H1 (cell line): ENCODE data around the gene PJA1. TPM values are rescaled to one million over a fixed set of nuclear protein-coding genes. Genes with fewer than 3 reads are reported as not detected.

Experiments used
- CTCF ChIA-PET: fragments of 300-600 bp; sonication (Branson Sonifier 250); formaldehyde crosslinking; loops from one replicate; lab custom pipeline; 2021; ENCODE audit not compliant: partially characterized antibody; lab: Charles Lee
- POLR2A ChIA-PET: fragments of 300-600 bp; sonication (Branson Sonifier 250); formaldehyde crosslinking; loops from one replicate; lab custom pipeline; 2021; ENCODE audit warnings: inconsistent platforms; ENCODE audit not compliant: partially characterized antibody; lab: Charles Lee
- DNase-seq, 2 experiments: peaks; one replicate each; pipeline versions ENCODE4 v3.0.0 to v3.0.0-alpha.2; 2010 to 2022; ENCODE audit warnings: low spot score in 2 of 2, low read depth in 1 of 2, mixed read lengths in 1 of 2
- FAIRE-seq: peaks from 2 replicates; lab custom pipeline; 2011; peaks lifted over from hg19 to GRCh38; lab: Jason Lieb, UNC
- H2AFZ ChIP-seq: 2 replicates; pipeline ENCODE4 v1.8.1; 2012; ENCODE audit warnings: low read length, inconsistent platforms
- H2AK5ac ChIP-seq: 2 replicates; pipeline ENCODE4 v1.6.1; 2013; ENCODE audit warnings: low read depth, low read length
- H2BK120ac ChIP-seq: replicated peaks from 2 replicates; pipeline ENCODE3; 2013; ENCODE audit warnings: low read depth, low read length, inconsistent platforms
- H2BK12ac ChIP-seq: 2 replicates; pipeline ENCODE4 v1.6.1; 2013; ENCODE audit warnings: low read depth, low read length
- H2BK15ac ChIP-seq: 2 replicates; pipeline ENCODE4 v1.6.1; 2013; ENCODE audit warnings: low read length
- H2BK20ac ChIP-seq: 2 replicates; pipeline ENCODE4 v1.6.1; 2013; ENCODE audit warnings: low read length
- H2BK5ac ChIP-seq: 2 replicates; pipeline ENCODE4 v1.6.1; 2013; ENCODE audit warnings: low read depth, low read length
- H3K14ac ChIP-seq: 2 replicates; pipeline ENCODE4 v1.6.1; 2013; ENCODE audit warnings: inconsistent platforms; ENCODE audit not compliant: insufficient read length
- H3K18ac ChIP-seq: 2 replicates; pipeline ENCODE4 v1.6.1; 2013; ENCODE audit warnings: low read length; ENCODE audit errors: extremely low read depth
- H3K23ac ChIP-seq: 2 replicates; pipeline ENCODE4 v1.6.1; 2013; ENCODE audit warnings: inconsistent platforms; ENCODE audit not compliant: insufficient read length
- H3K23me2 ChIP-seq: 2 replicates; pipeline ENCODE4 v1.6.1; 2013; ENCODE audit warnings: low read depth, low read length
- H3K27ac ChIP-seq: 2 replicates; pipeline ENCODE4 v1.6.1; 2011; ENCODE audit warnings: low read depth, low read length, inconsistent platforms
- H3K27me3 ChIP-seq, 4 experiments: replicated peaks in 1 of 4; 1 replicate in 1 of 4; 2 replicates in 3 of 4; pipeline versions ENCODE4 v1.6.1 to v1.8.1; 2011 to 2013; ENCODE audit warnings: low read length in 3 of 4, mild to moderate bottlenecking in 3 of 4, inconsistent platforms in 2 of 4, mixed read lengths in 2 of 4, moderate library complexity in 1 of 4; ENCODE audit not compliant: control insufficient read depth in 3 of 4, insufficient read depth in 3 of 4; ENCODE audit errors: extremely low read depth in 1 of 4
- H3K36me3 ChIP-seq, 4 experiments: 2 replicates each; pipeline versions ENCODE4 v1.6.1 to v1.8.1; 2011 to 2013; ENCODE audit warnings: mild to moderate bottlenecking in 4 of 4, low read length in 3 of 4, moderate library complexity in 2 of 4, control low read depth in 1 of 4, inconsistent platforms in 1 of 4; ENCODE audit not compliant: insufficient read depth in 4 of 4, control insufficient read depth in 2 of 4
- H3K4ac ChIP-seq: replicated peaks from 2 replicates; pipeline ENCODE3; 2013; ENCODE audit warnings: low read length, low read depth, mixed read lengths, inconsistent platforms; ENCODE audit not compliant: insufficient read length
- H3K4me1 ChIP-seq, 4 experiments: replicated peaks in 1 of 4; 1 replicate in 1 of 4; 2 replicates in 3 of 4; pipeline versions ENCODE4 v1.6.1 to v1.8.1; 2011 to 2013; ENCODE audit warnings: low read length in 3 of 4, inconsistent platforms in 2 of 4, mixed read lengths in 1 of 4; ENCODE audit not compliant: insufficient read depth in 4 of 4, control insufficient read depth in 3 of 4
- H3K4me2 ChIP-seq, 2 experiments: 2 replicates each; pipeline versions ENCODE4 v1.6.1 to v1.8.1; 2011 to 2013; ENCODE audit warnings: low read depth in 2 of 2, low read length in 2 of 2, control low read depth in 1 of 2, inconsistent platforms in 1 of 2, mild to moderate bottlenecking in 1 of 2; ENCODE audit not compliant: insufficient read depth in 1 of 2
- H3K4me3 ChIP-seq, 4 experiments: fragments of 200-600, 300-600 bp in 1 of 4; sonication (generic), shearing (Covaris generic), sonication (Bioruptor Twin) in 1 of 4; 2 replicates each; pipeline versions ENCODE4 v1.5.1 to v1.8.1; 2011 to 2016; ENCODE audit warnings: low read length in 4 of 4, low read depth in 3 of 4, control low read depth in 2 of 4, inconsistent platforms in 2 of 4, mild to moderate bottlenecking in 2 of 4, mixed read lengths in 1 of 4, moderate library complexity in 1 of 4; ENCODE audit not compliant: insufficient read depth in 2 of 4; ENCODE audit errors: extremely low read depth in 1 of 4
- H3K56ac ChIP-seq: replicated peaks from 2 replicates; pipeline ENCODE3; 2013; ENCODE audit warnings: low read depth, mild to moderate bottlenecking, mixed read lengths, low read length, inconsistent platforms; ENCODE audit not compliant: insufficient read length
- H3K79me1 ChIP-seq: 2 replicates; pipeline ENCODE4 v1.6.1; 2013; ENCODE audit warnings: low read depth, low read length, control low read depth
- H3K79me2 ChIP-seq, 2 experiments: 2 replicates each; pipeline versions ENCODE4 v1.6.1 to v1.8.1; 2012 to 2013; ENCODE audit warnings: low read length in 2 of 2, mild to moderate bottlenecking in 2 of 2, inconsistent platforms in 1 of 2; ENCODE audit not compliant: insufficient read depth in 2 of 2, control insufficient read depth in 1 of 2
- H3K9ac ChIP-seq, 4 experiments: replicated peaks in 1 of 4; 1 replicate in 1 of 4; 2 replicates in 3 of 4; pipeline versions ENCODE4 v1.6.1 to v1.8.1; 2011 to 2013; ENCODE audit warnings: low read depth in 3 of 4, low read length in 3 of 4, control low read depth in 2 of 4, mild to moderate bottlenecking in 2 of 4, moderate library complexity in 2 of 4, inconsistent platforms in 1 of 4; ENCODE audit errors: extremely low read depth in 1 of 4
- H3K9me3 ChIP-seq, 2 experiments: 2 replicates each; pipeline versions ENCODE4 v1.6.1 to v1.8.1; 2012 to 2013; ENCODE audit warnings: mild to moderate bottlenecking in 2 of 2, moderate library complexity in 2 of 2, control low read depth in 1 of 2, inconsistent platforms in 1 of 2, low read depth in 1 of 2, low read length in 1 of 2, mixed read lengths in 1 of 2; ENCODE audit not compliant: insufficient read depth in 2 of 2
- H4K20me1 ChIP-seq, 2 experiments: replicated peaks in 1 of 2; 2 replicates each; pipeline versions ENCODE3 to v1.8.1; 2011 to 2013; ENCODE audit warnings: inconsistent platforms in 2 of 2, low read length in 2 of 2, mild to moderate bottlenecking in 1 of 2; ENCODE audit not compliant: insufficient read depth in 2 of 2, control insufficient read depth in 1 of 2
- H4K5ac ChIP-seq: 2 replicates; pipeline ENCODE4 v1.6.1; 2013; ENCODE audit warnings: low read length, low read depth, mixed read lengths, inconsistent platforms; ENCODE audit not compliant: insufficient read length
- H4K8ac ChIP-seq: 2 replicates; pipeline ENCODE4 v1.8.0; 2013; ENCODE audit warnings: mild to moderate bottlenecking, moderate library complexity, low read length, inconsistent platforms; ENCODE audit not compliant: insufficient read depth; ENCODE audit errors: extremely low read depth
- H4K91ac ChIP-seq: replicated peaks from 2 replicates; pipeline ENCODE3; 2013; ENCODE audit warnings: low read length, mixed read lengths, inconsistent platforms; ENCODE audit not compliant: insufficient read length
- ATF3 ChIP-seq: IDR thresholded peaks from 2 replicates; pipeline ENCODE4 v1.6.1; 2011; ENCODE audit warnings: low read depth, mild to moderate bottlenecking, low read length; ENCODE audit not compliant: insufficient read depth
- CHD2 ChIP-seq: IDR thresholded peaks from 2 replicates; pipeline ENCODE4 v1.6.1; 2012; ENCODE audit warnings: low read length, improper control_type of control experiment
- E2F6 ChIP-seq: IDR thresholded peaks from 2 replicates; pipeline ENCODE4 v1.6.1; 2012; ENCODE audit warnings: inconsistent platforms
- GTF2F1 ChIP-seq: IDR thresholded peaks from 2 replicates; pipeline ENCODE4 v1.6.1; 2012; ENCODE audit warnings: low read depth, low read length, improper control_type of control experiment, borderline replicate concordance
- MAX ChIP-seq: IDR thresholded peaks from 2 replicates; pipeline ENCODE4 v1.6.1; 2012; ENCODE audit warnings: inconsistent platforms
- POLR2AphosphoS5 ChIP-seq: IDR thresholded peaks from 2 replicates; pipeline ENCODE4 v1.6.1; 2011; ENCODE audit warnings: low read depth, low read length
- RXRA ChIP-seq: IDR thresholded peaks from 2 replicates; pipeline ENCODE4 v1.6.1; 2011; ENCODE audit warnings: low read depth, mild to moderate bottlenecking, low read length, moderate library complexity; ENCODE audit not compliant: insufficient read depth
- SIN3A ChIP-seq, 2 experiments: IDR thresholded peaks in 1 of 2; conservative IDR thresholded peaks in 1 of 2; 2 replicates each; pipeline ENCODE4 v1.6.1; 2011 to 2012; ENCODE audit warnings: low read length in 2 of 2, improper control_type of control experiment in 1 of 2, low read depth in 1 of 2, mild to moderate bottlenecking in 1 of 2
- SP2 ChIP-seq: IDR thresholded peaks from 2 replicates; pipeline ENCODE4 v1.6.1; 2012; ENCODE audit warnings: mild to moderate bottlenecking, low read length, inconsistent platforms
- WGBS, 2 experiments: shearing (Covaris generic) in 1 of 2; methylation state at CpG; one replicate each; pipeline versions ENCODE4 v1.1.6 to v1.1.7; 2013 to 2015; ENCODE audit warnings: low lambda C conversion rate in 2 of 2, mixed read lengths in 2 of 2, inconsistent platforms in 1 of 2, low coverage in 1 of 2, missing lambda C conversion rate in 1 of 2; ENCODE audit not compliant: insufficient replicate concordance in 2 of 2, insufficient coverage in 1 of 2, insufficient read length in 1 of 2; ENCODE audit errors: extremely low coverage in 1 of 2, missing lambda C conversion rate in 1 of 2; 5-methylcytosine and 5-hydroxymethylcytosine counted together
- polyA plus RNA-seq, 7 experiments: library from polyadenylated mRNA; depleted of rRNA in 3 of 7; stranded (reverse) in 5 of 7; unstranded in 2 of 7; fragments of >200 nt in 5 of 7; fragments of 200-250 nt in 2 of 7; gene quantifications; 1 replicate in 5 of 7; 2 replicates in 1 of 7; 4 replicates in 1 of 7; pipeline versions ENCODE4 v1.2.1 to v1.2.3, GENCODE V29; 2011 to 2013; ENCODE audit warnings: missing spikeins in 2 of 7, mixed read lengths in 2 of 7
- total RNA-seq: library from RNA; stranded (reverse); fragmentation: NEBNext Ultra II Directional; extraction: Animal tissue kit (Norgen Biotek cat#: 25700); gene quantifications from 2 replicates; pipeline ENCODE4 v1.2.1, GENCODE V29; 2021

The PJA1 gene
- total and polyA plus RNA-seq, 2 of the 8 experiments (the other 6 are each of a cell fraction or from before 2014, with no cell fraction given), result 25.7 to 37.0 TPM

- Histone ChIP-seq H2BK15ac (no peak overlapping the region), H3K18ac (no peak overlapping the region), H2BK20ac (no peak overlapping the region), H4K8ac (no peak overlapping the region), H4K20me1 (no peaks in the 10 kb centered on the region), H3K4me3 (no peak overlapping the region), H2BK12ac (no peak overlapping the region), H4K5ac (no peak overlapping the region), H2BK5ac (no peak overlapping the region), H2AK5ac (no peak overlapping the region), H3K36me3 (no peaks in the 10 kb centered on the region), H3K56ac (no peak overlapping the region), H4K91ac (no peak overlapping the region), H3K23ac (no peak overlapping the region), H3K4me1 (peaks cover 5 to 31% (median 18%) of the 10 kb centered on the region in 4 experiments), H3K4ac (no peak overlapping the region), H3K23me2 (no peaks in the 10 kb centered on the region), H3K27ac (no peak overlapping the region), H3K79me1 (no peaks in the 10 kb centered on the region), H2AFZ (no peak overlapping the region), H3K9ac (no peak overlapping the region), H3K4me2 (no peak overlapping the region), H3K27me3 (peaks cover 0 to 21% (median 8%) of the 10 kb centered on the region in 4 experiments; a peak in 4 of 7 replicates), H3K79me2 (no peaks in the 10 kb centered on the region), H3K14ac (no peak overlapping the region), H3K9me3 (no peaks in the 10 kb centered on the region), H2BK120ac (peak overlapping the region; percentile 53)
- FAIRE-seq, result peak; percentile 55
- CTCF ChIA-PET, result interaction anchor here (1.1 to 3.5 kb wide), 4 partner anchors 14 to 304 kb away, joined by 3 to 19 read pairs (median 4); no protein-coding TSS in a partner anchor
- no CpG with 5 or more reads among the region's 5 CpGs for WGBS, 2 experiments
- POLR2A ChIA-PET, result interaction anchor here (1.1 kb wide), 1 partner anchor 34 kb away, joined by 3 read pairs; the partner anchor contains the start of gene PJA1
- DNase-seq, result no peak
- TF ChIP-seq ATF3 (no peak), SIN3A (conservative IDR thresholded peaks at IDR 0.05 in 1 of 2, IDR thresholded peaks at IDR 0.05 in 1 of 2; ENCODE audit: low read depth in 1 of 2, low read length in 2 of 2) (no peak), E2F6 (no peak), SP2 (no peak), CHD2 (no peak), GTF2F1 (no peak), MAX (no peak), RXRA (no peak), POLR2AphosphoS5 (no peak)
Observed at GRCh38 chrX:69131886-69132285, 33.4 kb downstream of the PJA1 start.
